Spleen (tissue), 11 donors: ENCODE data around the gene VIL1. TPM values are rescaled to one million over a fixed set of nuclear protein-coding genes. Genes with fewer than 3 reads are reported as not detected.

Source experiments
- DNase-seq: peaks from one replicate; pipeline ENCODE4 v3.0.0-alpha.2; 2020
- H3K27ac ChIP-seq, 8 donors: fragments of 200-600 bp; sonication (generic) in 7 of 8; 1 replicate in 4 of 8; 2 replicates in 4 of 8; pipeline versions ENCODE4 v1.5.0 to v1.8.0; 2016 to 2021; ENCODE audit warnings: inconsistent platforms in 4 of 8, mild to moderate bottlenecking in 4 of 8, moderate library complexity in 1 of 8
- H3K27me3 ChIP-seq, 7 donors: fragments of 200-600 bp; sonication (generic) in 6 of 7; replicated peaks in 1 of 7; 1 replicate in 4 of 7; 2 replicates in 3 of 7; pipeline versions ENCODE4 v1.5.0 to v1.8.0; 2016 to 2021; ENCODE audit warnings: inconsistent platforms in 3 of 7, mild to moderate bottlenecking in 1 of 7
- H3K36me3 ChIP-seq, 6 donors: fragments of 200-600 bp; sonication (generic) in 5 of 6; 1 replicate in 4 of 6; 2 replicates in 2 of 6; pipeline versions ENCODE4 v1.5.0 to v1.8.0; 2016 to 2021; ENCODE audit warnings: inconsistent platforms in 2 of 6
- H3K4me1 ChIP-seq, 6 donors: fragments of 200-600 bp; sonication (generic) in 5 of 6; 1 replicate in 3 of 6; 2 replicates in 3 of 6; pipeline versions ENCODE4 v1.5.0 to v1.8.0; 2016 to 2021; ENCODE audit warnings: inconsistent platforms in 3 of 6
- H3K4me3 ChIP-seq, 8 donors: fragments of 200-600 bp; sonication (generic) in 7 of 8; 1 replicate in 4 of 8; 2 replicates in 4 of 8; pipeline versions ENCODE4 v1.5.0 to v1.8.0; 2016 to 2021; ENCODE audit warnings: inconsistent platforms in 4 of 8, mild to moderate bottlenecking in 4 of 8, moderate library complexity in 2 of 8
- H3K9me3 ChIP-seq, 8 donors: fragments of 200-600 bp; sonication (generic) in 7 of 8; 1 replicate in 4 of 8; 2 replicates in 4 of 8; pipeline versions ENCODE4 v1.5.0 to v1.8.0; 2016 to 2021; ENCODE audit warnings: inconsistent platforms in 4 of 8
- CTCF ChIP-seq, 11 experiments: fragments of 200-600 bp in 7 of 11; fragments of 450-650 bp in 4 of 11; sonication (generic) in 4 of 11; IDR thresholded peaks in 8 of 11; conservative IDR thresholded peaks in 3 of 11; 1 replicate in 7 of 11; 2 replicates in 4 of 11; pipeline versions ENCODE4 v1.4.0 to v1.8.0; 2016 to 2021; ENCODE audit warnings: antibody characterized with exemption in 11 of 11, inconsistent platforms in 4 of 11, mild to moderate bottlenecking in 1 of 11
- POLR2A ChIP-seq, 3 donors: fragments of 450-650 bp; IDR thresholded peaks; one replicate each; pipeline ENCODE4 v1.5.1; 2017; ENCODE audit warnings: antibody characterized with exemption in 3 of 3, mild to moderate bottlenecking in 1 of 3
- POLR2AphosphoS5 ChIP-seq, 3 donors: sonication (generic); formaldehyde crosslinking; IDR thresholded peaks; one replicate each; pipeline ENCODE4 v1.5.1; 2017; ENCODE audit warnings: antibody characterized with exemption in 3 of 3
- WGBS, 5 donors: extraction: QIAGEN DNeasy Blood & Tissue Kit in 3 of 5; methylation state at CpG; one replicate each; pipeline versions ENCODE4 v1.1.5 to v1.1.7; 2013 to 2018; 5-methylcytosine and 5-hydroxymethylcytosine counted together
- intact Hi-C: fragments of 100-400 bp; cut with DNase I; formaldehyde crosslinking; loops from one replicate; pipeline ENCODE4 v1.15.0; 2023; ENCODE audit warnings: low total_unique reads
- polyA plus RNA-seq, 3 donors: library from polyadenylated mRNA; stranded (reverse); fragments of 200-250 nt; gene quantifications; one replicate each; pipeline ENCODE4 v1.2.1, GENCODE V29; 2013
- total RNA-seq, 7 donors: library from RNA; depleted of rRNA in 3 of 7; stranded (reverse); fragments of >200 nt in 3 of 7; fragmentation: NEBNext Ultra II Directional in 4 of 7; extraction: Animal tissue kit (Norgen Biotek cat#: 25700) in 4 of 7; gene quantifications; one replicate each; pipeline versions ENCODE4 v1.1.0 to v1.2.1, GENCODE V29; 2016 to 2021
- donor health status: healthy with polysubstance abuse.
- donor health status: DM: no; HTN: no; CAD: no; lungs with moderate emphysema.
- donor health status: DM: no; HTN: no; CAD: no.
- donor health status: Bipolar disorder and iron deficiency.
- donor health status: healthy.
- donor health status: DM: no; HTN: no; CAD: no.
- donor health status: DM: yes; HTN: yes; CAD: no.

Gene VIL1
- total and polyA plus RNA-seq, 10 donors: 0.04 to 0.72 (median 0.18) TPM; not detected in 4

- H3K36me3 ChIP-seq: peaks cover 0 to 45% (median 38%) of the 10 kb centered on the region in 6 donors
- intact Hi-C loops: loop anchor here (5.0 to 10.0 kb wide), 3 partner anchors 57 to 252 kb away; partner anchors contain the start of genes BCS1L, CNOT9, USP37 and ZNF142
- H3K27ac ChIP-seq: peak overlapping the region; percentile 68 to 100 (median 87)
- no peaks in the 10 kb centered on the region for H3K9me3 ChIP-seq
- DNase-seq: no peak
- TF ChIP-seq CTCF (IDR thresholded peaks at IDR 0.05 in 8 of 11, conservative IDR thresholded peaks at IDR 0.05 in 3 of 11) (no peak), POLR2AphosphoS5 (IDR thresholded peaks at IDR 0.05) (no peak), POLR2A (IDR thresholded peaks at IDR 0.05) (no peak)
- H3K27me3 ChIP-seq: no peaks in the 10 kb centered on the region
- peaks cover 42 to 79% (median 72%) of the 10 kb centered on the region in 6 donors for H3K4me1 ChIP-seq
- H3K4me3 ChIP-seq: peak overlapping the region in 5 of 8 donors; percentile 34 to 69 (median 44)
- 46 to 57% (median 51%) methylated on average over 8 of the region's 8 CpGs for WGBS, 5 donors
Measured at GRCh38 chr2:218405086-218405745, 13.7 kb upstream of the VIL1 start.

- H3K36me3 ChIP-seq: peaks cover 0 to 45% (median 38%) of the 10 kb centered on the region in 6 donors
- peaks cover 42 to 76% (median 71%) of the 10 kb centered on the region in 6 donors for H3K4me1 ChIP-seq
- H3K9me3 ChIP-seq: no peaks in the 10 kb centered on the region
- H3K4me3 ChIP-seq: peak overlapping the region in 7 of 8 donors; percentile 25 to 69 (median 44)
- intact Hi-C loops: loop anchor here (5.0 to 10.0 kb wide), 3 partner anchors 57 to 252 kb away; partner anchors contain the start of genes BCS1L, CNOT9, USP37 and ZNF142
- 0 to 6% (median 3%) methylated on average over 8 to 15 of the region's 15 CpGs for WGBS, 5 donors
- peak overlapping the region; percentile 68 to 100 (median 87) for H3K27ac ChIP-seq
- DNase-seq: peak; percentile 88
- TF ChIP-seq CTCF (IDR thresholded peaks at IDR 0.05 in 8 of 11, conservative IDR thresholded peaks at IDR 0.05 in 3 of 11) (no peak), POLR2AphosphoS5 (IDR thresholded peaks at IDR 0.05) (peak; percentile 51 to 73 (median 72))
- H3K27me3 ChIP-seq: no peaks in the 10 kb centered on the region
Measured at GRCh38 chr2:218405746-218406208, 13.1 kb upstream of the VIL1 start.

GRCh38 chr2:218406209-218406948 lies 12.5 kb upstream of the VIL1 start:
- Histone ChIP-seq H3K27me3 (no peaks in the 10 kb centered on the region), H3K4me1 (peaks cover 37 to 70% (median 65%) of the 10 kb centered on the region in 6 donors), H3K9me3 (no peaks in the 10 kb centered on the region), H3K27ac (peak overlapping the region; percentile 77 to 100 (median 88)), H3K4me3 (peak overlapping the region; percentile 25 to 69 (median 39)), H3K36me3 (peaks cover 0 to 42% (median 37%) of the 10 kb centered on the region in 6 donors)
- peak; percentile 100 for DNase-seq
- intact Hi-C loops: loop anchor here (5.0 to 10.0 kb wide), 3 partner anchors 56 to 251 kb away; partner anchors contain the start of genes BCS1L, CNOT9, USP37 and ZNF142
- peak; percentile 63 to 92 (median 85) for TF ChIP-seq CTCF (IDR thresholded peaks at IDR 0.05 in 8 of 11, conservative IDR thresholded peaks at IDR 0.05 in 3 of 11)
- peak; percentile 93 to 95 (median 94) for TF ChIP-seq POLR2AphosphoS5 (IDR thresholded peaks at IDR 0.05)
- no peak for TF ChIP-seq POLR2A (IDR thresholded peaks at IDR 0.05)
- 0 to 2% (median 0%) methylated on average over 21 to 56 of the region's 56 CpGs for WGBS, 5 donors
